Measurements from ENCODE around the gene HK3. TPM values are rescaled to one million over a fixed set of nuclear protein-coding genes. Genes with fewer than 3 reads are reported as not detected.

Gene HK3
- polyA plus RNA-seq, 1 donor from 2014 or later, result 7.8 TPM

DNA sequence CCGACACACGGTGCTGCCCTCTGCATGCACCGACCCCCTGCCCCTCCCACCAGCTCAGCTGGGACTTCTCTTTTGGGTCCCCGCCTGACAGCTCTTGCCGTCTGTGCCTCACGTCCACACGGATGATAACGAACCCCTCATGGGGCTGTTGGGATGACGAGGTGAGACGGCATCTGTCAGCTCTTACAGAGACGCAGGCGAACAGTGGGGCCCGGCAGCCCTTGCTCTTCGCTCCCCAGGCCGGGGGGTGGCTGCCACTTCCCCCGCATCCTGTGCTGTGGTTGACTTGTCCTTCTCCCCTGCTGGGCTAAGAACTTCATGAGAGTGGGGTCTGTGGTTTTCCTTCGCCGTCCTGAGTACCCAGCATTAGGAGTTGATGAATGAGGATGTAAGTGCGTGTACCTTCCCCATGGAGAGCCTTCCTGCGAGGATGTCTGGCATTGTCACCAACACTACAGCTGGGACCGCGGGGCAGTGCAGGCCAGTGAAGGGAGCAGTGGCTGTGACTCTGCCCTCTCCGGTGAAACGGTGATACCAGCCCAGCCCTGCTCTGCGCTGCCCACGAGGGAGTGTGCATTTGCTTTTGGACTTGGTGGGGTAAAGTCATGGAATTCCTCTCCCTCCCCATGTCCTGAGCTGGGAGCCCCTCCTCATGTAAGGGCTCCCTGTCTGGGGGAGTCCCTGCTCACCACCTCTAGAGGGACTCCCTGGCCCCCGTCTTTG lies 23.2 kb downstream of the HK3 start:
- H3K9ac ChIP-seq (ENCODE audit: low read length), result no peak overlapping the region
- no peak overlapping the region for H2AFZ ChIP-seq (ENCODE audit: low read depth, low read length)
- H3K4me2 ChIP-seq (ENCODE audit: low read length), result no peak overlapping the region
- H3F3A ChIP-seq (ENCODE audit: insufficient read depth, low read length, poor library complexity, severe bottlenecking), result no peaks in the 10 kb centered on the region
- H3K9me3 ChIP-seq (ENCODE audit: low read length), result no peaks in the 10 kb centered on the region
- H3K27ac ChIP-seq (ENCODE audit: low read length), result no peak overlapping the region
- H3K4me3 ChIP-seq (ENCODE audit: low read length), result no peak overlapping the region
- no peaks in the 10 kb centered on the region for H3K27me3 ChIP-seq (ENCODE audit: insufficient read depth, low read depth, low read length)
- no peaks in the 10 kb centered on the region for H3K79me2 ChIP-seq (replicated peaks; ENCODE audit: insufficient read depth, low read length)
- H4K20me1 ChIP-seq (ENCODE audit: insufficient read depth), result no peaks in the 10 kb centered on the region
- no peaks in the 10 kb centered on the region for H3K9me2 ChIP-seq (ENCODE audit: insufficient read depth, low read length)
- TF ChIP-seq EP300 (conservative IDR thresholded peaks at IDR 0.05; ENCODE audit: poor library complexity, severe bottlenecking) (no peak), TAF1 (IDR thresholded peaks at IDR 0.05; ENCODE audit: low read depth) (no peak), EZH2 (IDR thresholded peaks at IDR 0.05; ENCODE audit: borderline replicate concordance, insufficient read depth, low read length, poor library complexity, severe bottlenecking) (no peak), POLR2AphosphoS5 (IDR thresholded peaks at IDR 0.05) (no peak), SMC3 (conservative IDR thresholded peaks at IDR 0.05; ENCODE audit: poor library complexity) (no peak), MXI1 (conservative IDR thresholded peaks at IDR 0.05; ENCODE audit: poor library complexity, severe bottlenecking) (no peak), RAD21 (conservative IDR thresholded peaks at IDR 0.05) (no peak)
- TF ChIP-seq, protein P1, sequence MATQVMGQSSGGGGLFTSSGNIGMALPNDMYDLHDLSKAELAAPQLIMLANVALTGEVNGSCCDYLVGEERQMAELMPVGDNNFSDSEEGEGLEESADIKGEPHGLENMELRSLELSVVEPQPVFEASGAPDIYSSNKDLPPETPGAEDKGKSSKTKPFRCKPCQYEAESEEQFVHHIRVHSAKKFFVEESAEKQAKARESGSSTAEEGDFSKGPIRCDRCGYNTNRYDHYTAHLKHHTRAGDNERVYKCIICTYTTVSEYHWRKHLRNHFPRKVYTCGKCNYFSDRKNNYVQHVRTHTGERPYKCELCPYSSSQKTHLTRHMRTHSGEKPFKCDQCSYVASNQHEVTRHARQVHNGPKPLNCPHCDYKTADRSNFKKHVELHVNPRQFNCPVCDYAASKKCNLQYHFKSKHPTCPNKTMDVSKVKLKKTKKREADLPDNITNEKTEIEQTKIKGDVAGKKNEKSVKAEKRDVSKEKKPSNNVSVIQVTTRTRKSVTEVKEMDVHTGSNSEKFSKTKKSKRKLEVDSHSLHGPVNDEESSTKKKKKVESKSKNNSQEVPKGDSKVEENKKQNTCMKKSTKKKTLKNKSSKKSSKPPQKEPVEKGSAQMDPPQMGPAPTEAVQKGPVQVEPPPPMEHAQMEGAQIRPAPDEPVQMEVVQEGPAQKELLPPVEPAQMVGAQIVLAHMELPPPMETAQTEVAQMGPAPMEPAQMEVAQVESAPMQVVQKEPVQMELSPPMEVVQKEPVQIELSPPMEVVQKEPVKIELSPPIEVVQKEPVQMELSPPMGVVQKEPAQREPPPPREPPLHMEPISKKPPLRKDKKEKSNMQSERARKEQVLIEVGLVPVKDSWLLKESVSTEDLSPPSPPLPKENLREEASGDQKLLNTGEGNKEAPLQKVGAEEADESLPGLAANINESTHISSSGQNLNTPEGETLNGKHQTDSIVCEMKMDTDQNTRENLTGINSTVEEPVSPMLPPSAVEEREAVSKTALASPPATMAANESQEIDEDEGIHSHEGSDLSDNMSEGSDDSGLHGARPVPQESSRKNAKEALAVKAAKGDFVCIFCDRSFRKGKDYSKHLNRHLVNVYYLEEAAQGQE (IDR thresholded peaks at IDR 0.05; ENCODE audit: borderline replicate concordance), result no peak
- TF ChIP-seq, protein P2, sequence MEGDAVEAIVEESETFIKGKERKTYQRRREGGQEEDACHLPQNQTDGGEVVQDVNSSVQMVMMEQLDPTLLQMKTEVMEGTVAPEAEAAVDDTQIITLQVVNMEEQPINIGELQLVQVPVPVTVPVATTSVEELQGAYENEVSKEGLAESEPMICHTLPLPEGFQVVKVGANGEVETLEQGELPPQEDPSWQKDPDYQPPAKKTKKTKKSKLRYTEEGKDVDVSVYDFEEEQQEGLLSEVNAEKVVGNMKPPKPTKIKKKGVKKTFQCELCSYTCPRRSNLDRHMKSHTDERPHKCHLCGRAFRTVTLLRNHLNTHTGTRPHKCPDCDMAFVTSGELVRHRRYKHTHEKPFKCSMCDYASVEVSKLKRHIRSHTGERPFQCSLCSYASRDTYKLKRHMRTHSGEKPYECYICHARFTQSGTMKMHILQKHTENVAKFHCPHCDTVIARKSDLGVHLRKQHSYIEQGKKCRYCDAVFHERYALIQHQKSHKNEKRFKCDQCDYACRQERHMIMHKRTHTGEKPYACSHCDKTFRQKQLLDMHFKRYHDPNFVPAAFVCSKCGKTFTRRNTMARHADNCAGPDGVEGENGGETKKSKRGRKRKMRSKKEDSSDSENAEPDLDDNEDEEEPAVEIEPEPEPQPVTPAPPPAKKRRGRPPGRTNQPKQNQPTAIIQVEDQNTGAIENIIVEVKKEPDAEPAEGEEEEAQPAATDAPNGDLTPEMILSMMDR (IDR thresholded peaks at IDR 0.05; ENCODE audit: poor library complexity, severe bottlenecking), result no peak
- H3K36me3 ChIP-seq (ENCODE audit: insufficient read depth, low read length), result no peaks in the 10 kb centered on the region

DNA sequence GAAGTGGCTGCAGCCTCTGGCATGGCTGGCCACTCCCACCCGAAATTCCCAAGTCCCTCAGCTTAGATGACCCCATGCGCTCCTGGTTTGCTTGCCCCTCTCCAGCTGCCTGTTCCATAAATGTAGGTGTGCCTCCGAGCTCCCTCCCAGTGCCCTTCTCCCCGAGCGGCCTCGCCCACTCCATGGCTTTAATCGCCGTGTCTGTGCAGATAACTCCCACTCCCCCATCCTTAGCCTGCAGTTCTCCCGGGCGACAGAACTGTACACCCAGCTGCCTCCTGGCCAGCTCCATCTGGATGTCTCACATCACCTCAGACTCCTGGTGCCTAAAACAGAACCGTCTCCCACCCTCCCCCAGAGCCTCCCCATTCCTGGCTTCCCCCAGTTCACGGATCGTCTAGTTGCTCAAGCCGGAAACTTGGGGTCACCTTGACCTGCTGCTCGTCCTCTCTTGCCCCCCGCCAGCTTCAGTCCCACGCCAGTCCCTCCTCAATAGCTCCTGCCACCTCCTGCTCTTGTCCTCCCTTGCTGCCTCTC lies 24.1 kb downstream of the HK3 start:
- H3K27me3 ChIP-seq (ENCODE audit: insufficient read depth, low read depth, low read length), result no peaks in the 10 kb centered on the region
- H3K4me2 ChIP-seq (ENCODE audit: low read length), result no peak overlapping the region
- H3F3A ChIP-seq (ENCODE audit: insufficient read depth, low read length, poor library complexity, severe bottlenecking), result no peaks in the 10 kb centered on the region
- H2AFZ ChIP-seq (ENCODE audit: low read depth, low read length), result no peak overlapping the region
- H3K36me3 ChIP-seq (ENCODE audit: insufficient read depth, low read length), result no peaks in the 10 kb centered on the region
- H3K27ac ChIP-seq (ENCODE audit: low read length), result no peak overlapping the region
- H3K9me3 ChIP-seq (ENCODE audit: low read length), result no peaks in the 10 kb centered on the region
- TF ChIP-seq RAD21 (conservative IDR thresholded peaks at IDR 0.05) (no peak), POLR2AphosphoS5 (IDR thresholded peaks at IDR 0.05) (no peak), EP300 (conservative IDR thresholded peaks at IDR 0.05; ENCODE audit: poor library complexity, severe bottlenecking) (no peak), MXI1 (conservative IDR thresholded peaks at IDR 0.05; ENCODE audit: poor library complexity, severe bottlenecking) (no peak), TAF1 (IDR thresholded peaks at IDR 0.05; ENCODE audit: low read depth) (no peak), EZH2 (IDR thresholded peaks at IDR 0.05; ENCODE audit: borderline replicate concordance, insufficient read depth, low read length, poor library complexity, severe bottlenecking) (no peak), SMC3 (conservative IDR thresholded peaks at IDR 0.05; ENCODE audit: poor library complexity) (no peak)
- TF ChIP-seq, protein P1 (IDR thresholded peaks at IDR 0.05; ENCODE audit: borderline replicate concordance), result no peak
- TF ChIP-seq, protein P2 (IDR thresholded peaks at IDR 0.05; ENCODE audit: poor library complexity, severe bottlenecking), result no peak
- H3K79me2 ChIP-seq (replicated peaks; ENCODE audit: insufficient read depth, low read length), result no peaks in the 10 kb centered on the region
- H3K9ac ChIP-seq (ENCODE audit: low read length), result no peak overlapping the region
- no peaks in the 10 kb centered on the region for H3K9me2 ChIP-seq (ENCODE audit: insufficient read depth, low read length)
- no peak overlapping the region for H3K4me3 ChIP-seq (ENCODE audit: low read length)
- no peaks in the 10 kb centered on the region for H4K20me1 ChIP-seq (ENCODE audit: insufficient read depth)

Measured in neural cell (in vitro differentiated cells).